K562 (cell line): ENCODE data around the gene RPUSD1. TPM values are rescaled to one million over a fixed set of nuclear protein-coding genes. Genes with fewer than 3 reads are reported as not detected.

Experiments
- CEBPG ChIP-seq, 3 experiments: fragments of 200-800 bp in 1 of 3; sonication (Bioruptor generic) in 1 of 3; sonication (generic) in 1 of 3; formaldehyde crosslinking in 1 of 3; IDR thresholded peaks in 2 of 3; conservative IDR thresholded peaks in 1 of 3; 2 replicates each; pipeline versions ENCODE4 v1.6.1 to v1.8.0; 2016 to 2022; ENCODE audit warnings: missing compliant biosample characterization in 2 of 3, missing genetic modification characterization in 2 of 3, mild to moderate bottlenecking in 1 of 3, missing genetic modification reagents in 1 of 3
- CTCF ChIP-seq, 3 experiments: IDR thresholded peaks in 2 of 3; conservative IDR thresholded peaks in 1 of 3; 2 replicates each; pipeline ENCODE4 v1.5.1; 2011 to 2012; ENCODE audit warnings: low read length in 3 of 3, mild to moderate bottlenecking in 3 of 3, control low read depth in 2 of 3, improper control_type of control experiment in 1 of 3, inconsistent platforms in 1 of 3, low read depth in 1 of 3, mixed read lengths in 1 of 3, moderate library complexity in 1 of 3; ENCODE audit not compliant: insufficient read depth in 2 of 3
- MAZ ChIP-seq, 2 experiments: fragments of 450-650 bp in 1 of 2; sonication (generic) in 1 of 2; formaldehyde crosslinking; IDR thresholded peaks in 1 of 2; conservative IDR thresholded peaks in 1 of 2; 2 replicates each; pipeline versions ENCODE4 v1.4.0 to v1.5.0; 2020; ENCODE audit warnings: mild to moderate bottlenecking in 1 of 2, missing genetic modification reagents in 1 of 2
- REST ChIP-seq, 2 experiments: fragments of 450-650 bp; formaldehyde crosslinking in 1 of 2; IDR thresholded peaks; 2 replicates each; pipeline versions ENCODE4 v1.4.0 to v1.6.1; 2014 to 2020; ENCODE audit warnings: mild to moderate bottlenecking in 2 of 2, borderline replicate concordance in 1 of 2, low read depth in 1 of 2
- SRSF7 ChIP-seq: fragments of 200-400 bp; formaldehyde crosslinking; optimal IDR thresholded peaks from 2 replicates; pipeline ENCODE3; 2017; ENCODE audit warnings: mild to moderate bottlenecking, low read depth, low read length
- U2AF2 ChIP-seq: fragments of 200-400 bp; formaldehyde crosslinking; optimal IDR thresholded peaks from 2 replicates; pipeline ENCODE3; 2017; ENCODE audit warnings: low read depth, mild to moderate bottlenecking, low read length
- ZBTB7A ChIP-seq: IDR thresholded peaks from 2 replicates; pipeline ENCODE4 v1.6.1; 2011; ENCODE audit warnings: low read depth, mild to moderate bottlenecking, low read length, moderate library complexity, borderline replicate concordance; ENCODE audit not compliant: control insufficient read depth
- ZNF518B ChIP-seq: fragments of 250-450 bp; sonication (Bioruptor Pico); IDR thresholded peaks from 2 replicates; pipeline ENCODE4 v1.5.0; 2021; ENCODE audit warnings: mild to moderate bottlenecking, moderate library complexity
- polyA plus RNA-seq, 8 experiments: library from polyadenylated mRNA; depleted of rRNA in 4 of 8; stranded (reverse) in 5 of 8; unstranded in 3 of 8; fragments of >200 nt; fragmentation: Nextera tagmentation in 2 of 8; fragmentation: Illumina TruSeq in 1 of 8; extraction: Ambion mirVana in 2 of 8; extraction: Trizol in 1 of 8; gene quantifications; 2 replicates each; pipeline versions ENCODE4 v1.2.1 to v1.2.3, GENCODE V29; 2011 to 2014; ENCODE audit warnings: inconsistent platforms in 1 of 8, missing spikeins in 1 of 8
- total RNA-seq, 7 experiments: library from RNA; depleted of rRNA in 6 of 7; stranded (reverse); fragments of >200 nt in 6 of 7; fragmentation: Illumina TruSeq in 2 of 7; extraction: Trizol in 2 of 7; gene quantifications; 2 replicates each; pipeline versions ENCODE4 v1.2.1 to v1.2.3, GENCODE V29; 2011 to 2021; ENCODE audit warnings: low replicate concordance in 1 of 7

Gene RPUSD1
- total and polyA plus RNA-seq, 9 of the 15 experiments (the other 6 are each of a cell fraction or from before 2014, with no cell fraction given) = 0.45 to 56.6 (median 12.0) TPM

GRCh38 chr16:745739-746138, 42.4 kb downstream of the RPUSD1 start (continued):
- TF ChIP-seq ZNF518B (CRISPR knock-in tag) (no peak), U2AF2 (no peak), CTCF (IDR thresholded peaks at IDR 0.05 in 2 of 3, conservative IDR thresholded peaks at IDR 0.05 in 1 of 3; ENCODE audit: insufficient read depth in 2 of 3, low read depth in 1 of 3, low read length in 3 of 3) (peak; percentile 63 to 74 (median 67)), ZBTB7A (peak; percentile 62; the same call in 1 of the 2 replicates), REST (IDR thresholded peaks at IDR 0.05; ENCODE audit: borderline replicate concordance) (peak; percentile 34; the same call in 1 of the 2 replicates), REST (CRISPR knock-in tag; IDR thresholded peaks at IDR 0.05; ENCODE audit: low read depth) (no peak), CEBPG (CRISPR knock-in tag; IDR thresholded peaks at IDR 0.05) (no peak), CEBPG (tag; conservative IDR thresholded peaks at IDR 0.05 in 1 of 2, IDR thresholded peaks at IDR 0.05 in 1 of 2) (no peak), MAZ (CRISPR knock-in tag; conservative IDR thresholded peaks at IDR 0.05 in 1 of 2, IDR thresholded peaks at IDR 0.05 in 1 of 2) (peak in 1 of 2 experiments; percentile 66; a peak in 2 of 4 replicates), SRSF7 (no peak)
